SU-DHL-6 (cell line): Measurements from ENCODE around the gene C11orf68.

Experiments used
- H2AFZ ChIP-seq: fragments of 200-600 bp; sonication (generic); 2 replicates; pipeline ENCODE4 v1.6.1; 2014; ENCODE audit warnings: low read depth, mild to moderate bottlenecking, moderate library complexity, mixed read lengths, antibody characterized with exemption, low read length; ENCODE audit not compliant: severe bottlenecking
- H3F3A ChIP-seq: fragments of 200-600 bp; shearing (Covaris generic); 2 replicates; pipeline ENCODE4 v1.6.0; 2016; ENCODE audit warnings: antibody characterized with exemption, mild to moderate bottlenecking; ENCODE audit not compliant: insufficient read depth
- H3K27ac ChIP-seq: fragments of 200-600 bp; sonication (generic); 2 replicates; pipeline ENCODE4 v1.5.1; 2016; ENCODE audit warnings: low read depth, mild to moderate bottlenecking, low read length, moderate library complexity, mixed read lengths
- H3K27me3 ChIP-seq: fragments of 200-600 bp; sonication (generic), shearing (Covaris generic); 2 replicates; pipeline ENCODE4 v1.6.0; 2014; ENCODE audit warnings: mild to moderate bottlenecking, low read length
- H3K36me3 ChIP-seq: fragments of 200-600 bp; sonication (generic); 2 replicates; pipeline ENCODE4 v1.6.1; 2014; ENCODE audit warnings: mild to moderate bottlenecking, low read length, mixed read lengths
- H3K4me2 ChIP-seq: fragments of 300-600, 200-600 bp; shearing (Covaris generic), sonication (generic); 2 replicates; pipeline ENCODE4 v1.6.0; 2014; ENCODE audit warnings: low read length, low read depth, mild to moderate bottlenecking; ENCODE audit not compliant: poor library complexity, severe bottlenecking
- H3K4me3 ChIP-seq: fragments of 200-600 bp; sonication (generic); 2 replicates; pipeline ENCODE4 v1.5.1; 2014; ENCODE audit warnings: antibody characterized with exemption, low read length, mild to moderate bottlenecking, mixed read lengths; ENCODE audit not compliant: insufficient read depth, poor library complexity, severe bottlenecking
- H3K79me2 ChIP-seq: fragments of 200-600 bp; sonication (generic); 2 replicates; pipeline ENCODE4 v1.6.1; 2014; ENCODE audit warnings: mild to moderate bottlenecking, low read length, moderate library complexity; ENCODE audit not compliant: insufficient read depth
- H3K9ac ChIP-seq: fragments of 200-600 bp; sonication (generic); 2 replicates; pipeline ENCODE4 v1.7.0; 2014; ENCODE audit warnings: mild to moderate bottlenecking, low read length
- H3K9me2 ChIP-seq: fragments of 200-600 bp; sonication (generic); replicated peaks from 2 replicates; pipeline ENCODE4 v1.6.1; 2014; ENCODE audit warnings: low read length; ENCODE audit not compliant: insufficient read depth
- H3K9me3 ChIP-seq: fragments of 200-600 bp; sonication (generic); 2 replicates; pipeline ENCODE4 v1.6.1; 2014; ENCODE audit warnings: low read length, mixed read lengths; ENCODE audit not compliant: insufficient read depth
- H4K20me1 ChIP-seq: fragments of 200-600 bp; sonication (generic); 2 replicates; pipeline ENCODE4 v1.6.1; 2014; ENCODE audit warnings: low read depth, mild to moderate bottlenecking, antibody characterized with exemption, low read length, moderate library complexity, mixed read lengths
- CTCF ChIP-seq: fragments of 200-600 bp; sonication (generic); IDR thresholded peaks from one replicate; pipeline ENCODE4 v1.5.1; 2017; ENCODE audit warnings: antibody characterized with exemption, mild to moderate bottlenecking, low read length, moderate library complexity; ENCODE audit not compliant: insufficient read depth, poor library complexity, severe bottlenecking
- EZH2phosphoT487 ChIP-seq: fragments of 200-600 bp; sonication (generic), shearing (Covaris generic); conservative IDR thresholded peaks from 2 replicates; pipeline ENCODE4 v1.6.1; 2018; ENCODE audit warnings: mild to moderate bottlenecking, antibody characterized with exemption, low read length, moderate library complexity, mixed read lengths

Gene C11orf68

GRCh38 chr11:65925397-65925796, 6.5 kb upstream of the C11orf68 start:
- Histone ChIP-seq H4K20me1 (no peaks in the 10 kb centered on the region), H3K36me3 (no peaks in the 10 kb centered on the region), H3K9me3 (no peaks in the 10 kb centered on the region), H3F3A (no peaks in the 10 kb centered on the region), H3K4me2 (no peak overlapping the region), H3K27ac (no peak overlapping the region), H3K27me3 (no peaks in the 10 kb centered on the region), H3K4me3 (no peak overlapping the region), H3K9ac (no peak overlapping the region), H2AFZ (no peak overlapping the region), H3K9me2 (no peaks in the 10 kb centered on the region), H3K79me2 (no peaks in the 10 kb centered on the region)
- TF ChIP-seq EZH2phosphoT487 (no peak), CTCF (no peak)

GRCh38 chr11:65922565-65922964, 3.7 kb upstream of the C11orf68 start:
- Histone ChIP-seq H3K4me3 (no peak overlapping the region), H3K27ac (no peak overlapping the region), H3K4me2 (no peak overlapping the region), H3K9me2 (no peaks in the 10 kb centered on the region), H3K79me2 (no peaks in the 10 kb centered on the region), H3K36me3 (no peaks in the 10 kb centered on the region), H3K9ac (no peak overlapping the region), H3F3A (no peaks in the 10 kb centered on the region), H4K20me1 (no peaks in the 10 kb centered on the region), H3K9me3 (no peaks in the 10 kb centered on the region), H2AFZ (no peak overlapping the region), H3K27me3 (no peaks in the 10 kb centered on the region)
- TF ChIP-seq CTCF (no peak), EZH2phosphoT487 (no peak)

GRCh38 chr11:65921876-65922275, 3.0 kb upstream of the C11orf68 start:
- no peak overlapping the region for H3K4me2 ChIP-seq
- H3K9ac ChIP-seq = no peak overlapping the region
- H2AFZ ChIP-seq = no peak overlapping the region
- H3K36me3 ChIP-seq = no peaks in the 10 kb centered on the region
- TF ChIP-seq EZH2phosphoT487 (no peak), CTCF (no peak)
- H4K20me1 ChIP-seq = no peaks in the 10 kb centered on the region
- H3K4me3 ChIP-seq = no peak overlapping the region
- H3K9me3 ChIP-seq = no peaks in the 10 kb centered on the region
- H3F3A ChIP-seq = no peaks in the 10 kb centered on the region
- H3K9me2 ChIP-seq = no peaks in the 10 kb centered on the region
- no peaks in the 10 kb centered on the region for H3K27me3 ChIP-seq
- H3K27ac ChIP-seq = no peak overlapping the region
- H3K79me2 ChIP-seq = no peaks in the 10 kb centered on the region
